ENCODE data around the gene NOLC1. TPM values are rescaled to one million over a fixed set of nuclear protein-coding genes. Genes with fewer than 3 reads are reported as not detected.

The NOLC1 gene
- total and polyA plus RNA-seq, 11 donors: 10.1 to 67.5 (median 29.0) TPM

DNA sequence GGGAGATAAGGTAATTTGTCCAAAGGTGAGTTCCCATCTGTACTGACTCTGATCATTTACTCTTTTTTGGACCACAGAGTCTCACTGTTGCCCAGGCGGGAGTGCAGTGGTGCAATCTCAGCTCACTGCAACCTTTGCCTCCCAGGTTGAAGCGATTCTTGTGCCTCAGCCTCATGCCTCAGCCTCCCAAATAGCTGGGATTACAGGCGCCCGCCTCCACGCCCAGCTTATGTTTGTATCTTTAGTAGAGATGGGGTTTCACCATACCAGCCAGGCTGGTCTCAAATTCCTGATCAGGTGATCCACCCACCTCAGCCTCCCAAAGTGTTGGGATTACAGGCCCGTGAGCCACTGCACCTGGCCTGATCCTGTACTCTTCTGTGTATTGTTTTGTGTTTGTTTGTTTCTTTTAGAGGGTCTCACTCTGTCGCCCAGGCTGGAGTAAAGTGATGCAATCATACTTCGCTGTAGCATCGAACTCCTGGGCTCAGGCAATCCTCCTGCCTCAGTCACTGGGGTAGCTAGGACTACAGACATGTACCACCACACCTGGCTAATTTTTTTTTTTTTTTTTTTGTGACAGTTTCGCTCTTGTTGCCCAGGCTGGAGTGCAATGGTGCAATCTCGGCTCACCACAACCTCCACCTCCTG, 2.4 kb downstream of the NOLC1 start:
- no peak for TF ChIP-seq POLR2A (IDR thresholded peaks at IDR 0.05)
- TF ChIP-seq, protein P1, sequence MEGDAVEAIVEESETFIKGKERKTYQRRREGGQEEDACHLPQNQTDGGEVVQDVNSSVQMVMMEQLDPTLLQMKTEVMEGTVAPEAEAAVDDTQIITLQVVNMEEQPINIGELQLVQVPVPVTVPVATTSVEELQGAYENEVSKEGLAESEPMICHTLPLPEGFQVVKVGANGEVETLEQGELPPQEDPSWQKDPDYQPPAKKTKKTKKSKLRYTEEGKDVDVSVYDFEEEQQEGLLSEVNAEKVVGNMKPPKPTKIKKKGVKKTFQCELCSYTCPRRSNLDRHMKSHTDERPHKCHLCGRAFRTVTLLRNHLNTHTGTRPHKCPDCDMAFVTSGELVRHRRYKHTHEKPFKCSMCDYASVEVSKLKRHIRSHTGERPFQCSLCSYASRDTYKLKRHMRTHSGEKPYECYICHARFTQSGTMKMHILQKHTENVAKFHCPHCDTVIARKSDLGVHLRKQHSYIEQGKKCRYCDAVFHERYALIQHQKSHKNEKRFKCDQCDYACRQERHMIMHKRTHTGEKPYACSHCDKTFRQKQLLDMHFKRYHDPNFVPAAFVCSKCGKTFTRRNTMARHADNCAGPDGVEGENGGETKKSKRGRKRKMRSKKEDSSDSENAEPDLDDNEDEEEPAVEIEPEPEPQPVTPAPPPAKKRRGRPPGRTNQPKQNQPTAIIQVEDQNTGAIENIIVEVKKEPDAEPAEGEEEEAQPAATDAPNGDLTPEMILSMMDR (IDR thresholded peaks at IDR 0.05): no peak
- no peaks in the 10 kb centered on the region for H3K27me3 ChIP-seq
- WGBS, 4 donors: 92 to 97% (median 96%) methylated on average over 11 of the region's 11 CpGs
- H3K4me1 ChIP-seq: peaks cover 4 to 42% (median 15%) of the 10 kb centered on the region in 12 donors
- H3K9me3 ChIP-seq: no peaks in the 10 kb centered on the region
- DNase-seq (no peak), ATAC-seq (no peak)
- H3K27ac ChIP-seq: no peak overlapping the region
- no peak overlapping the region for H3K4me3 ChIP-seq
- intact Hi-C loops (cut with DNase I): no loop called here
- peaks cover 0 to 61% (median 54%) of the 10 kb centered on the region in 9 donors for H3K36me3 ChIP-seq

DNA sequence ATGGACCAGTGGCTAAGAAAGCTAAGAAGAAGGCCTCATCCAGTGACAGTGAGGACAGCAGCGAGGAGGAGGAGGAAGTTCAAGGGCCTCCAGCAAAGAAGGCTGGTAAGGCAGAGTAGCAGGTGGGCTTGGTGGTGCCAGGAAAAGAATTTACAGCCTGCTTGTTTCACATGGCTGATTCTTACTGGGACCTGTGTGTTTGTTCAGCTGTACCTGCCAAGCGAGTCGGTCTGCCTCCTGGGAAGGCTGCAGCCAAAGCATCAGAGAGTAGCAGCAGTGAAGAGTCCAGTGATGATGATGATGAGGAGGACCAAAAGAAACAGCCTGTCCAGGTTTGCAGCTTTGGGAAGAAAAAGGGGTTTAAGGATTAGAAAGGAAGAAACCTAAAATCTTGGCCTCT, 5.0 kb downstream of the NOLC1 start:
- WGBS, 4 donors: 86 to 97% (median 97%) methylated on average over 3 of the region's 3 CpGs
- intact Hi-C loops (cut with DNase I): no loop called here
- no peak for DNase-seq
- TF ChIP-seq, protein P1 (IDR thresholded peaks at IDR 0.05): no peak
- no peak for TF ChIP-seq POLR2A (IDR thresholded peaks at IDR 0.05)
- Histone ChIP-seq H3K4me1 (peaks cover 4 to 22% (median 12%) of the 10 kb centered on the region in 12 donors), H3K9me3 (no peaks in the 10 kb centered on the region), H3K27me3 (no peaks in the 10 kb centered on the region), H3K36me3 (peaks cover 0 to 75% (median 65%) of the 10 kb centered on the region in 9 donors), H3K27ac (no peak overlapping the region), H3K4me3 (no peak overlapping the region)
- no peak for ATAC-seq

DNA sequence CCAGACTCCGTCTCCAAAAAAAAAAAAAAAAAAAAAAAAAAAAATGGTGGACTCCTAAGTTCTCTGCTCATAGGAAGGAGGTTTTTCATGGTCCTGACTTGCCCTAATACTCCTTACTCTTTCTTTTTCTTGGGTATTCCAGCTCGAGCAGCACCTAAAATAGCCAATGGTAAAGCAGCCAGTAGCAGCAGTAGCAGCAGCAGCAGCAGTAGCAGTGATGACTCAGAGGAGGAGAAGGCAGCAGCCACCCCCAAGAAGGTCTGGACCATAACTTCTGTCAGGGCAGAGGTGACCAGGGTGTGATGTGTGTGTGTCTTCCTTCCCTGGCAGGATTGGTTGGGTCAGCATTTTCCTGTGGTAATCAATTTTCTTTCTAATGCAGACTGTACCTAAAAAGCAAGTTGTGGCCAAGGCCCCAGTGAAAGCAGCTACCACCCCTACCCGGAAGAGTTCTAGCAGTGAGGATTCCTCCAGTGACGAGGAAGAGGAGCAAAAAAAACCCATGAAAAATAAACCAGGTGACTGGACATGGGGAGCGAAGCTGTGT, 6.9 kb downstream of the NOLC1 start:
- H3K9me3 ChIP-seq: no peaks in the 10 kb centered on the region
- WGBS, 4 donors: 87 to 93% (median 89%) methylated on average over 5 of the region's 5 CpGs
- H3K36me3 ChIP-seq: peaks cover 0 to 94% (median 84%) of the 10 kb centered on the region in 9 donors
- H3K27me3 ChIP-seq: no peaks in the 10 kb centered on the region
- DNase-seq: no peak
- H3K4me1 ChIP-seq: peaks cover 0 to 6% (median 0%) of the 10 kb centered on the region in 12 donors
- ATAC-seq: no peak
- H3K4me3 ChIP-seq: no peak overlapping the region
- H3K27ac ChIP-seq: no peak overlapping the region
- TF ChIP-seq, protein P1 (IDR thresholded peaks at IDR 0.05): no peak
- intact Hi-C loops (cut with DNase I): no loop called here

DNA sequence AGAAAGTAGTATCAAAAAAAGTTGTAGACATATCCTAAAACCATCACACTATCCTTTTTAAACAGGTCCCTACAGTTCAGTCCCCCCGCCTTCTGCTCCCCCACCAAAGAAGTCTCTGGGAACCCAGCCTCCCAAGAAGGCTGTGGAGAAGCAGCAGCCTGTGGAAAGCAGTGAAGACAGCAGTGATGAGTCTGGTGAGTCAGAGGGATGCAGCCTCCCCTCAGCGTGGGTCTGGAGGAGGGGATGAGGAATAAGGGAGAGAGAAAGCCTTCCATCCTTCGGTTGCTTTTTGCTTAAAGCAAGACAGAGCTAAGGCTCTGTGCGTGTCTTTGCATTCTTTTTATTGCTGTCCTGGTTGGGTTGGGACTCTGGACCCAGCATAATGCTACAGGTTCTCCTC, 7.6 kb downstream of the NOLC1 start:
- Histone ChIP-seq H3K27me3 (no peaks in the 10 kb centered on the region), H3K4me3 (no peak overlapping the region), H3K9me3 (no peaks in the 10 kb centered on the region), H3K36me3 (peaks cover 0 to 99% (median 88%) of the 10 kb centered on the region in 9 donors), H3K4me1 (no peaks in the 10 kb centered on the region), H3K27ac (no peak overlapping the region)
- intact Hi-C loops (cut with DNase I): loop anchor here in 3 of 10 donors (10.0 kb wide), 3 partner anchors 65 to 425 kb away; partner anchors contain the start of genes ELOVL3 (in 1 of the 3) and PSD (in 1 of the 3)
- TF ChIP-seq, protein P1 (IDR thresholded peaks at IDR 0.05): no peak
- TF ChIP-seq POLR2A (IDR thresholded peaks at IDR 0.05): no peak
- no peak for DNase-seq
- WGBS, 4 donors: 94 to 97% (median 96%) methylated on average over 4 of the region's 4 CpGs
- no peak for ATAC-seq

All from heart left ventricle (tissue), 16 donors.